GM12865 (cell line): ENCODE data around the gene MRPL10.

Experiments
- DNase-seq: peaks from one replicate; pipeline ENCODE4 v3.0.0; 2010; ENCODE audit warnings: low read depth
- H3K4me3 ChIP-seq: 2 replicates; pipeline ENCODE4 v1.5.1; 2011; ENCODE audit warnings: mild to moderate bottlenecking, low read depth, low read length, control low read depth
- CTCF ChIP-seq: IDR thresholded peaks from 2 replicates; pipeline ENCODE4 v1.5.1; 2011; ENCODE audit warnings: low read length, control low read depth, low read depth, inconsistent platforms; ENCODE audit not compliant: insufficient read depth; ENCODE audit errors: missing control alignments

Gene MRPL10

GRCh38 chr17:47831003-47831933, at the start of gene MRPL10, which contains the start of gene LRRC46:
Gene MRPL10 (minus strand): TSS chr17:47831541. CDS start chr17:47831511, 30 bp downstream.
Gene LRRC46 (plus strand): TSS chr17:47831670. CDS start chr17:47831990, 320 bp downstream.
- peak within 1 kb of the TSS; percentile 81 for H3K4me3 ChIP-seq
- TF ChIP-seq CTCF: no peak
- DNase-seq: peak; percentile 94

- DNase-seq: no peak
- no peak for TF ChIP-seq CTCF
These were observed 48.6 kb upstream of the MRPL10 start for GRCh38 chr17:47879776-47880454.

GRCh38 chr17:47879028-47879585, 47.8 kb upstream of the MRPL10 start:
- no peak overlapping the region for H3K4me3 ChIP-seq
- no peak for DNase-seq
- TF ChIP-seq CTCF: no peak

More at GRCh38 chr17:47879776-47880454, 48.6 kb upstream of the MRPL10 start:
- no peak overlapping the region for H3K4me3 ChIP-seq

GRCh38 chr17:47878203-47879027, 47.1 kb upstream of the MRPL10 start:
- TF ChIP-seq CTCF: no peak
- no peak for DNase-seq
- no peak overlapping the region for H3K4me3 ChIP-seq

- H3K4me3 ChIP-seq: no peak overlapping the region
- no peak for TF ChIP-seq CTCF
- DNase-seq: no peak
These were observed 46.2 kb upstream of the MRPL10 start for GRCh38 chr17:47877368-47878034.
